ENCODE data around the gene GPC3. TPM values are rescaled to one million over a fixed set of nuclear protein-coding genes. Genes with fewer than 3 reads are reported as not detected.

GPC3 gene
- total RNA-seq, 4 donors from 2014 or later = 0.82 to 4.9 (median 1.8) TPM

DNA sequence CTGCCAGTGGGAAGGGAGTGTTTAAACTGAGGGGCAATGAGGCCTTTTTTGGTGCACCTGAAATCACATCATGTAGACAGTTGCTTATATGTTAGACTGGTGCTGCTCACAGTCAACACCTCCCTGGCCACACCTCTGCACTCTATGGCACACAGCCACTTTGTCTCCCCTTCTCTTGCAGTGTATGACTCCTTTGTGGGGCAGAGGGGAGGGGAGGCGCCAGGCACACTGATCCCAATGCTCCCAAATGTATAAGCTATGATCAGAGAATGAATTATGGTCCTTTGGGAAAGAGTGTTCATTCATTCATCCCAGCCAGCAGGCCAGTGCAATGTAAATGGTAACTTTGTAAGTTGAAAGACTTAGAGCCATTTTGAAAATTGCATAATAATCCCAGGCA is 4.6 kb upstream of the GPC3 start:
- no peak overlapping the region for H3K4me3 ChIP-seq
- H3K27me3 ChIP-seq = peaks cover 12% of the 10 kb centered on the region
- H3K27ac ChIP-seq = no peak overlapping the region
- DNase-seq = no peak
- no peaks in the 10 kb centered on the region for H3K36me3 ChIP-seq
- in situ Hi-C loops (cut with MboI; ENCODE audit: low pct_ligation_motif_present in 1 of 4, low pct_unique_long_range_greater_than_20kb in 1 of 4, low sequenced_read_pairs in 3 of 4) = no loop called here
- no peaks in the 10 kb centered on the region for H3K9me3 ChIP-seq
- TF ChIP-seq EP300 (IDR thresholded peaks at IDR 0.05; ENCODE audit: low read depth) (no peak), POLR2A (IDR thresholded peaks at IDR 0.05) (no peak), CTCF (IDR thresholded peaks at IDR 0.05) (no peak), POLR2AphosphoS5 (IDR thresholded peaks at IDR 0.05) (no peak)
- intact Hi-C loops (cut with DNase I; ENCODE audit: low total_unique reads) = no loop called here
- H3K4me1 ChIP-seq = peaks cover 0 to 7% (median 3%) of the 10 kb centered on the region in 4 donors
- 63% methylated on average over 1 of the region's 1 CpG; no CpG with 5 or more reads in 1 of the 2 donors for WGBS, 2 donors (ENCODE audit: low coverage in 1 of 2)

GRCh38 chrX:133989490-133989889 is 4.1 kb upstream of the GPC3 start:
- H3K4me1 ChIP-seq = peaks cover 0 to 9% (median 4%) of the 10 kb centered on the region in 4 donors
- H3K27ac ChIP-seq = no peak overlapping the region
- in situ Hi-C loops (cut with MboI; ENCODE audit: low pct_ligation_motif_present in 1 of 4, low pct_unique_long_range_greater_than_20kb in 1 of 4, low sequenced_read_pairs in 3 of 4) = no loop called here
- H3K27me3 ChIP-seq = peaks cover 17% of the 10 kb centered on the region
- no peaks in the 10 kb centered on the region for H3K9me3 ChIP-seq
- H3K4me3 ChIP-seq = no peak overlapping the region
- TF ChIP-seq POLR2AphosphoS5 (IDR thresholded peaks at IDR 0.05) (no peak), CTCF (IDR thresholded peaks at IDR 0.05) (no peak), POLR2A (IDR thresholded peaks at IDR 0.05) (no peak), EP300 (IDR thresholded peaks at IDR 0.05; ENCODE audit: low read depth) (no peak)
- WGBS, 2 donors (ENCODE audit: low coverage in 1 of 2) = 76% methylated on average over 6 of the region's 6 CpGs; no CpG with 5 or more reads in 1 of the 2 donors
- H3K36me3 ChIP-seq = no peaks in the 10 kb centered on the region
- DNase-seq = no peak
- intact Hi-C loops (cut with DNase I; ENCODE audit: low total_unique reads) = no loop called here

- Histone ChIP-seq H3K4me1 (peaks cover 0 to 9% (median 4%) of the 10 kb centered on the region in 4 donors), H3K4me3 (no peak overlapping the region), H3K36me3 (no peaks in the 10 kb centered on the region), H3K9me3 (no peaks in the 10 kb centered on the region), H3K27me3 (peaks cover 26% of the 10 kb centered on the region), H3K27ac (no peak overlapping the region)
- in situ Hi-C loops (cut with MboI; ENCODE audit: low pct_ligation_motif_present in 1 of 4, low pct_unique_long_range_greater_than_20kb in 1 of 4, low sequenced_read_pairs in 3 of 4) (no loop called here), intact Hi-C loops (cut with DNase I; ENCODE audit: low total_unique reads) (no loop called here)
- TF ChIP-seq EP300 (IDR thresholded peaks at IDR 0.05; ENCODE audit: low read depth) (no peak), CTCF (IDR thresholded peaks at IDR 0.05) (no peak)
- 84% methylated on average over 5 of the region's 5 CpGs; no CpG with 5 or more reads in 1 of the 2 donors for WGBS, 2 donors (ENCODE audit: low coverage in 1 of 2)
- DNase-seq = no peak
Measured at GRCh38 chrX:133988010-133988409, 2.6 kb upstream of the GPC3 start.

GRCh38 chrX:133987188-133987587 is 1.8 kb upstream of the GPC3 start:
- in situ Hi-C loops (cut with MboI; ENCODE audit: low pct_ligation_motif_present in 1 of 4, low pct_unique_long_range_greater_than_20kb in 1 of 4, low sequenced_read_pairs in 3 of 4) = no loop called here
- no peak for TF ChIP-seq POLR2AphosphoS5 (IDR thresholded peaks at IDR 0.05)
- no peak for TF ChIP-seq POLR2A (IDR thresholded peaks at IDR 0.05)
- no peak for TF ChIP-seq EP300 (IDR thresholded peaks at IDR 0.05; ENCODE audit: low read depth)
- no peak for TF ChIP-seq CTCF (IDR thresholded peaks at IDR 0.05)
- Histone ChIP-seq H3K27me3 (peaks cover 26% of the 10 kb centered on the region), H3K27ac (no peak overlapping the region), H3K4me1 (peaks cover 0 to 9% (median 4%) of the 10 kb centered on the region in 4 donors), H3K9me3 (no peaks in the 10 kb centered on the region), H3K36me3 (no peaks in the 10 kb centered on the region), H3K4me3 (no peak overlapping the region)
- DNase-seq = no peak
- 76 to 81% methylated on average over 4 to 6 of the region's 6 CpGs for WGBS, 2 donors (ENCODE audit: low coverage in 1 of 2)
- intact Hi-C loops (cut with DNase I; ENCODE audit: low total_unique reads) = no loop called here
